Jurkat, Clone E6-1 (cell line): ENCODE results near the gene LBHD1.
A peak's percentile ranks its signal among the peaks of the same experiment; 100 is the strongest.
"Not testable (repeated sequence)": the region's sequence is repeated elsewhere in the genome, so short reads cannot be mapped to it uniquely, and the experiment has no call there.

Source experiments
- DNase-seq: peaks from one replicate; pipeline ENCODE4 v3.0.0-alpha.2; 2011; ENCODE audit warnings: low read depth, low spot score
- H3K4me3 ChIP-seq: 2 replicates; pipeline ENCODE4 v1.5.1; 2011; ENCODE audit warnings: mild to moderate bottlenecking, low read length, control low read depth, moderate library complexity

The LBHD1 gene

GRCh38 chr11:62666259-62666926, 5.7 kb downstream of the LBHD1 start:
- H3K4me3 ChIP-seq, result peak overlapping the region; percentile 65
- DNase-seq, result no peak

GRCh38 chr11:62665599-62666258, 6.3 kb downstream of the LBHD1 start:
- no peak for DNase-seq
- H3K4me3 ChIP-seq, result peak overlapping the region; percentile 65

DNA sequence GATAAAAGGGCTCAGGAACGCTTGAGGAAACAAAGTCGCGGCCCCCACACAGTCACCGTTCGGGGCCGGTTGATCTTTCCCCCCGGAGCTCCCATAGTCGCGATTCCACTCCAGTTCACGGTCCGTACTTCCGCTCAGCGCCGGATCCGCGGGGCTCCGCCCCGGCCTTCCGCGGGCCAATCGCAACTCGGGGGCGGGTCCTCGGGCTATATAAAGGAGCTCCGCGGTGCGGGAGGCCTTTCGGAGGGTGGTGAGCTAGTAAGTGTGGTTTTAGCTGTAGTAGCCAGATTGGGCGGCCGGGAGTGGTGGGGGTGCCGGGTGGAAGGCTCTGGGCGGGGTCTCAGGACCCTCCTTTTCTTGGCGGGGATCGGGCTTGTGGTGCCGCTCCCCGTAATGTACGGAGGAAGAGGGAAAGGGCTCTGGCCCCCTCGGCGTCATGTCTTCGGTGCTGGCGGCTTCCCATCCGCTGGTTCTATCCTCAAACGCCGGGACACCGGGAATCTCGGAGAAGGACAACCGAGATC, 6.9 kb downstream of the LBHD1 start, which contains the start of the genes C11orf98 and CSKMT:
C11orf98 (minus strand) TSS at position 136 of the 524 bp plus-strand sequence; CDS start at position 95, 41 bp downstream.
CSKMT (plus strand) TSS at position 238 of the 524 bp plus-strand sequence. CDS start 568 bp downstream, outside the sequence.
- peak within 1 kb of the TSS; percentile 65 for H3K4me3 ChIP-seq
- DNase-seq, result peak; percentile 90

GRCh38 chr11:62664405-62665074, 7.5 kb downstream of the LBHD1 start:
- peak overlapping the region; percentile 65 for H3K4me3 ChIP-seq
- peak; percentile 64 for DNase-seq

- no peak for DNase-seq
- H3K4me3 ChIP-seq, result no peak overlapping the region
Observed at GRCh38 chr11:62656796-62657429, 15.2 kb downstream of the LBHD1 start.

GRCh38 chr11:62654297-62654696, 17.8 kb downstream of the LBHD1 start:
- DNase-seq, result no peak
- H3K4me3 ChIP-seq, result no peak overlapping the region

- H3K4me3 ChIP-seq, result peak overlapping the region; percentile 80
- DNase-seq, result no peak
Observed at GRCh38 chr11:62652161-62653006, 19.7 kb downstream of the LBHD1 start.

- not testable (repeated sequence) for DNase-seq, H3K4me3 ChIP-seq
Observed at GRCh38 chr11:62650283-62650682, 21.8 kb downstream of the LBHD1 start.

GRCh38 chr11:62649486-62649885, 22.6 kb downstream of the LBHD1 start:
- no peak overlapping the region for H3K4me3 ChIP-seq
- no peak for DNase-seq

DNA sequence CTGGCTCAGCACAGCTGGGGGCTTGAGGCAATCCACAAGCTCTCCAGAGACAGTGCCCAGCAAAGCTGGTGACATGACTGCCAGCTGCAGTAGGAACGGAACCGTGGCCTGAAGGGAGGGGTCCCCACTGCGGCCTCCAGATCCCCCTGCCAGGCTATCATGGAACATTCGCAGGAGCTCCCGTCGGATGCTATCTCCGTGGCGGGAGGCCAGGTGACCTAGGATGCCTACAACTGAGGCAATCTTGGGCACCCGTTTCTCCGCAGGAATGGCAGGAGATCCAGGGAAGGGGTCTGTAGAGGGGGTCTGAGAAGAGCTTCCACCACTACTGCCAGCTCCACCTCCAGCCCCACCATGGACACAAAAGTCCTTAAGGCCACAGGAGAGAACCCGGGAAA, 23.1 kb downstream of the LBHD1 start:
- no peak for DNase-seq
- no peak overlapping the region for H3K4me3 ChIP-seq

GRCh38 chr11:62648185-62648966, 23.7 kb downstream of the LBHD1 start:
- H3K4me3 ChIP-seq, result no peak overlapping the region
- DNase-seq, result no peak

- no peak for DNase-seq
- H3K4me3 ChIP-seq, result no peak overlapping the region
Observed at GRCh38 chr11:62647609-62648005, 24.5 kb downstream of the LBHD1 start.

DNA sequence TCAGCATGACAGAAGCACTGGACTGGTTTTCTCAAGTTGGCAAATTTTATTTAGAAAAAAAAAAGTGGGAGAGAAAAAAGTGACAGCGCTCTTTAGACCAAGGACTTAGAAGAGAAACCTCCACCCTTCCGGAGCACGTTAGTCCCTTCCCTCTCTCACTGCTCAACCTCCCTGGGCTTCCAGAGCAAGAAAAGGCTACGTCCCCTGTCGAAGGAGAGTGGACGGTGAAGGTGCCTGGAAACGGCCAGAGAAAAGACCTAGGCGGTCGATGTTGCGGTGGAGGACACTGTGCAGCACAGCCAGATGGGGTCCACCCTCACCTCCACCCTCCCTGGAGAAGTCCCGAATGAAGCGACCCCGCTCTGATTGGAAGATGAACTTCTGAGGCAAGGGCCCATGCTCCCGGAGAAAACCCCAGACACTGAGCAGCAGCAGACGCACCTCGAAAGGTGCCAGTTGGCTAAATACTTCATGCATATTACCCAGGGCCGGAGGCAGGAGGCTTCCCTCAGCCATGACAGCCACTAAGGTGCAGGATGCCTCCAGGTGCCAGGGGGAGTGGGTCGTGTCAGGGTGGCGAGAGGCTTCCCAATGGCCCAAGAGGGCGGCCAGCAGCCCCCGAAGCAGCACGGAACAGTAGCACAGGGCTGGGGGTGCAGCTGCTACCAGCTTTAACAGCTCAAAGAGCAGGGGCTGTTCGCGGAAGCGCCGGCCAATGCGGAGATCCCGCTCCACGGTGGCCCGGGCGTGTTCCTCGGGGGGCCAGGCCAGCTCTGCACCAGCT, 25.1 kb downstream of the LBHD1 start:
- no peak for DNase-seq
- peak overlapping the region; percentile 27 for H3K4me3 ChIP-seq

- H3K4me3 ChIP-seq, result peak within 1 kb of the TSS; percentile 99
- DNase-seq, result peak; percentile 95
Observed at GRCh38 chr11:62645946-62646824, 25.9 kb downstream of the LBHD1 start, which contains the start of gene GANAB. GANAB (minus strand) TSS chr11:62646613; CDS start chr11:62646599, 14 bp downstream.

DNA sequence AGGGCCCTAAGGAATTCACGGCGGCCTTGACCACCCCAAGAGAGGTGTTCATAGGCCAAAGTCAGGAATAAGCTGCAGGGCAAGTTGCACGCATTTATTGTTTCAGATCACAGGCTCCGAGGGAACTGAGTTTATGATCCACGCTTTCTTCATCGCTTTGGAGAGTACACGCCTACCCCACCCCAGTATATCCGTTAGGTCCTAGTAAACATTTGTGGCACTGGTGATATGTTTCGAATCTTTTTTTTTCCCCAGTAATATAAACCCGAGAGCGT, 26.5 kb downstream of the LBHD1 start:
- DNase-seq, result no peak
- H3K4me3 ChIP-seq, result peak overlapping the region; percentile 99

- no peak for DNase-seq
Observed at GRCh38 chr11:62644220-62644619, 27.8 kb downstream of the LBHD1 start.

More at GRCh38 chr11:62644220-62644619, 27.8 kb downstream of the LBHD1 start:
- H3K4me3 ChIP-seq, result no peak overlapping the region
